CD4-positive, alpha-beta T cell (primary cell): ENCODE data around the gene KYNU. TPM values are rescaled to one million over a fixed set of nuclear protein-coding genes. Genes with fewer than 3 reads are reported as not detected.

Experiments
- ATAC-seq: fragments of 200-7000 bp; cut with Tn5 transposase; one replicate; pipeline ENCODE4 v1.10.0; 2022; ENCODE audit warnings: mild to moderate bottlenecking; ENCODE audit not compliant: poor library complexity
- CTCF ChIA-PET: fragments of 350-600 bp; sonication (Branson Sonifier 250); formaldehyde crosslinking; loops from one replicate; lab custom pipeline; 2021; ENCODE audit warnings: antibody characterized with exemption, inconsistent platforms; lab: Charles Lee
- POLR2A ChIA-PET: fragments of 350-600 bp; sonication (Branson Sonifier 250); formaldehyde crosslinking; loops from one replicate; lab custom pipeline; 2021; ENCODE audit warnings: antibody characterized with exemption, inconsistent platforms; lab: Charles Lee
- DNase-seq, 14 experiments: peaks; one replicate each; pipeline ENCODE4 v3.0.0-alpha.2; 2013 to 2020; ENCODE audit warnings: mixed read lengths in 2 of 14
- H3K27ac ChIP-seq, 2 donors: one replicate each; pipeline versions ENCODE4 v1.5.1 to v1.7.0; 2013; ENCODE audit warnings: low read length in 2 of 2, low read depth in 1 of 2, mild to moderate bottlenecking in 1 of 2
- H3K27me3 ChIP-seq, 2 experiments: 1 replicate in 1 of 2; 2 replicates in 1 of 2; pipeline versions ENCODE4 v1.6.1 to v1.7.0; 2013; ENCODE audit warnings: low read length in 2 of 2, control low read depth in 1 of 2, mild to moderate bottlenecking in 1 of 2, moderate library complexity in 1 of 2; ENCODE audit not compliant: insufficient read depth in 2 of 2, control insufficient read depth in 1 of 2
- H3K36me3 ChIP-seq: one replicate; pipeline ENCODE4 v1.6.1; 2013; ENCODE audit warnings: low read length, control low read depth; ENCODE audit not compliant: insufficient read depth
- H3K4me1 ChIP-seq: one replicate; pipeline ENCODE4 v1.6.1; 2013; ENCODE audit warnings: low read length, control low read depth; ENCODE audit not compliant: insufficient read depth
- H3K4me3 ChIP-seq: one replicate; pipeline ENCODE4 v1.5.1; 2013; ENCODE audit warnings: mild to moderate bottlenecking, low read length, moderate library complexity
- H3K9me3 ChIP-seq, 2 experiments: 1 replicate in 1 of 2; 2 replicates in 1 of 2; pipeline versions ENCODE4 v1.6.1 to v1.7.0; 2013; ENCODE audit warnings: low read length in 2 of 2, mild to moderate bottlenecking in 2 of 2, control low read depth in 1 of 2, moderate library complexity in 1 of 2; ENCODE audit not compliant: control insufficient read depth in 1 of 2, insufficient read depth in 1 of 2
- H3K27ac Mint-ChIP-seq: one replicate; pipeline ENCODE4 v1.8.0; 2020; ENCODE audit warnings: mixed read lengths
- H3K27me3 Mint-ChIP-seq: one replicate; pipeline ENCODE4 v1.8.0; 2021; ENCODE audit warnings: mixed read lengths
- H3K36me3 Mint-ChIP-seq: one replicate; pipeline ENCODE4 v1.8.0; 2021; ENCODE audit warnings: low read depth, mixed read lengths
- H3K4me1 Mint-ChIP-seq: one replicate; pipeline ENCODE4 v1.8.0; 2021; ENCODE audit warnings: low read depth, mixed read lengths
- H3K4me3 Mint-ChIP-seq: one replicate; pipeline ENCODE4 v1.8.0; 2020; ENCODE audit warnings: mild to moderate bottlenecking, mixed read lengths
- H3K9me3 Mint-ChIP-seq: one replicate; pipeline ENCODE4 v1.8.0; 2020; ENCODE audit warnings: mixed read lengths
- CTCF ChIP-seq: fragments of 200-600 bp; IDR thresholded peaks from one replicate; pipeline ENCODE4 v1.8.0; 2022; ENCODE audit warnings: antibody characterized with exemption, mild to moderate bottlenecking
- intact Hi-C, 2 experiments: fragments of 100-400 bp; cut with DNase I in 1 of 2; cut with micrococcal nuclease in 1 of 2; formaldehyde crosslinking; loops; one replicate each; pipeline versions ENCODE4 v1.15.1 to v1.9.0; 2023 to 2025; cut with DNase I, micrococcal nuclease
- total RNA-seq, 174 experiments: library from RNA in 2 of 174; stranded (reverse) in 2 of 174; gene quantifications; one replicate each; pipeline ENCODE4 v1.2.3 and lab custom pipeline; 2021 to 2026

The KYNU gene
- total RNA-seq, 2 experiments from 2014 or later, result 0.38 to 0.50 TPM

DNA sequence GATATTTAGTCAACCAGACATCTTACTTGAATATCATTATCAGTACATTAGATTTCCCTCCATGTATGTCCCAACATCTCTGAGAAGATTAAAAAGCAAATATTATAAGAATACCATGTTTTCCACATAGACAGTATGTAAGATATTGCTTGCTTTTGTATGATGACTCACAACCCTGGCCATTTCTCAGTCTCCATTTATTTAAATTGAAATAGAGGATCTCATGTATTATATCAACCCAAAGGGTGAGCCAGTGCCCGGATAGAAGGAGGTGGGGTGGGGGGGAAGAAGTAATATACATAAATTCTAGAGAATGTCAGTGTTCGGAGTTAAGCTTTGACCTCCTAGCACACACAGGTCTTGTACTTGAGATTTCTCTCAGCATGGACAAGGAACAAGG lies 109.6 kb downstream of the KYNU start:
- Histone ChIP-seq H3K27me3 (no peaks in the 10 kb centered on the region), H3K9me3 (no peaks in the 10 kb centered on the region), H3K27ac (no peak overlapping the region), H3K36me3 (no peaks in the 10 kb centered on the region), H3K4me3 (no peak overlapping the region), H3K4me1 (no peaks in the 10 kb centered on the region)
- H3K4me1 Mint-ChIP-seq, result no peaks in the 10 kb centered on the region
- H3K4me3 Mint-ChIP-seq, result no peak overlapping the region
- intact Hi-C loops, result no loop called here
- H3K27ac Mint-ChIP-seq, result no peak overlapping the region
- ChIA-PET POLR2A (no interaction called here), CTCF (no interaction called here)
- peaks cover 4% of the 10 kb centered on the region for H3K27me3 Mint-ChIP-seq
- TF ChIP-seq CTCF, result no peak
- H3K36me3 Mint-ChIP-seq, result no peaks in the 10 kb centered on the region
- no peaks in the 10 kb centered on the region for H3K9me3 Mint-ChIP-seq
- ATAC-seq, result no peak
- no peak for DNase-seq

- Mint-ChIP-seq H3K9me3 (no peaks in the 10 kb centered on the region), H3K36me3 (no peaks in the 10 kb centered on the region), H3K27me3 (peaks cover 4% of the 10 kb centered on the region), H3K4me3 (no peak overlapping the region), H3K4me1 (no peaks in the 10 kb centered on the region), H3K27ac (no peak overlapping the region)
- H3K36me3 ChIP-seq, result no peaks in the 10 kb centered on the region
- peak; percentile 68 for TF ChIP-seq CTCF
- no peaks in the 10 kb centered on the region for H3K4me1 ChIP-seq
- ATAC-seq (no peak), DNase-seq (peak in 3 of 14 experiments; percentile 7 to 31 (median 20))
- H3K4me3 ChIP-seq, result no peak overlapping the region
- H3K27me3 ChIP-seq, result no peaks in the 10 kb centered on the region
- ChIA-PET CTCF (interaction anchor here (1.0 to 1.1 kb wide), 2 partner anchors 11 to 45 kb away, joined by 3 read pairs; no protein-coding TSS in a partner anchor), POLR2A (no interaction called here)
- H3K27ac ChIP-seq, result no peak overlapping the region
- intact Hi-C loops, result no loop called here
- H3K9me3 ChIP-seq, result no peaks in the 10 kb centered on the region
These were observed 112.1 kb downstream of the KYNU start for GRCh38 chr2:142989273-142990204.

GRCh38 chr2:142991295-142991694 lies 113.8 kb downstream of the KYNU start:
- Histone ChIP-seq H3K4me3 (no peak overlapping the region), H3K9me3 (no peaks in the 10 kb centered on the region), H3K4me1 (no peaks in the 10 kb centered on the region), H3K27me3 (peaks cover 1 to 6% of the 10 kb centered on the region in 2 experiments), H3K27ac (no peak overlapping the region), H3K36me3 (no peaks in the 10 kb centered on the region)
- Mint-ChIP-seq H3K27ac (no peak overlapping the region), H3K4me1 (no peaks in the 10 kb centered on the region), H3K36me3 (no peaks in the 10 kb centered on the region), H3K27me3 (peaks cover 4% of the 10 kb centered on the region), H3K9me3 (no peaks in the 10 kb centered on the region), H3K4me3 (no peak overlapping the region)
- ATAC-seq (no peak), DNase-seq (no peak)
- TF ChIP-seq CTCF, result no peak
- POLR2A ChIA-PET, result no interaction called here
- CTCF ChIA-PET, result no interaction called here
- intact Hi-C loops, result no loop called here
